Measurements from ENCODE around the gene RREB1.

DNA sequence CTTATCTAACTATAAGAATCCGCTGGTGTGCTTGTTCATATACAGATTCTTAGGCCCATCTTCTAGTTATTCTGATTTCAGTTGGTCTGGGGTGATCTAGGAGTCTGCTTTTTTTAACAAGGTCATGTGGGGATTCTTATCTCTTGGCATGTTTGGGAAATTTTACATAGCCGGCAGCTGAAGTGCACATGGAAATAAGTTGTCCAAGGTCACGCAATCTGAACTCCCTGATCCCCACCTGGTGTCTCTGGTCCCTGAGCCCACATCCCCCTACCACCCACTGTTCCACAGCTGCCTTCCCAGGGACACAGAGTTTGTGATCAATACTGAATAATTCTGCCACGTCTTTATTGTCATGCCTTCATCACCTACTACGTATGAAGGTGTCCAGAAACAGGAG, 114.4 kb downstream of the RREB1 start:
- no peak for TF ChIP-seq POLR2AphosphoS5 (IDR thresholded peaks at IDR 0.05)
- TF ChIP-seq, protein P1, sequence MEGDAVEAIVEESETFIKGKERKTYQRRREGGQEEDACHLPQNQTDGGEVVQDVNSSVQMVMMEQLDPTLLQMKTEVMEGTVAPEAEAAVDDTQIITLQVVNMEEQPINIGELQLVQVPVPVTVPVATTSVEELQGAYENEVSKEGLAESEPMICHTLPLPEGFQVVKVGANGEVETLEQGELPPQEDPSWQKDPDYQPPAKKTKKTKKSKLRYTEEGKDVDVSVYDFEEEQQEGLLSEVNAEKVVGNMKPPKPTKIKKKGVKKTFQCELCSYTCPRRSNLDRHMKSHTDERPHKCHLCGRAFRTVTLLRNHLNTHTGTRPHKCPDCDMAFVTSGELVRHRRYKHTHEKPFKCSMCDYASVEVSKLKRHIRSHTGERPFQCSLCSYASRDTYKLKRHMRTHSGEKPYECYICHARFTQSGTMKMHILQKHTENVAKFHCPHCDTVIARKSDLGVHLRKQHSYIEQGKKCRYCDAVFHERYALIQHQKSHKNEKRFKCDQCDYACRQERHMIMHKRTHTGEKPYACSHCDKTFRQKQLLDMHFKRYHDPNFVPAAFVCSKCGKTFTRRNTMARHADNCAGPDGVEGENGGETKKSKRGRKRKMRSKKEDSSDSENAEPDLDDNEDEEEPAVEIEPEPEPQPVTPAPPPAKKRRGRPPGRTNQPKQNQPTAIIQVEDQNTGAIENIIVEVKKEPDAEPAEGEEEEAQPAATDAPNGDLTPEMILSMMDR (IDR thresholded peaks at IDR 0.05) = no peak
- no peak for TF ChIP-seq POLR2A (IDR thresholded peaks at IDR 0.05)

Measured in upper lobe of left lung (tissue), 4 donors.